ENCODE measurements around the gene FAM241B.

Gene FAM241B

GRCh38 chr10:69680610-69681009, 50.6 kb downstream of the FAM241B start:
- Histone ChIP-seq H3K27me3 (ENCODE audit: control insufficient read depth in 5 of 5, insufficient read depth in 4 of 5, low read length in 5 of 5) (peaks cover 13 to 57% (median 24%) of the 10 kb centered on the region in 5 donors), H3K27ac (ENCODE audit: low read depth, low read length) (no peak overlapping the region), H3K9ac (ENCODE audit: low read length in 5 of 5) (no peak overlapping the region), H3K4me1 (ENCODE audit: control insufficient read depth in 5 of 5, insufficient read depth in 5 of 5, low read length in 5 of 5) (peaks cover 0 to 10% (median 5%) of the 10 kb centered on the region in 5 donors), H3K4me3 (ENCODE audit: low read depth in 1 of 5, low read length in 5 of 5) (no peak overlapping the region), H3K9me3 (ENCODE audit: control insufficient read depth in 5 of 5, low read length in 5 of 5) (no peaks in the 10 kb centered on the region), H3K36me3 (ENCODE audit: control insufficient read depth in 5 of 5, insufficient read depth in 5 of 5, low read length in 5 of 5) (no peaks in the 10 kb centered on the region)

- Histone ChIP-seq H3K4me3 (ENCODE audit: low read depth in 1 of 5, low read length in 5 of 5) (no peak overlapping the region), H3K4me1 (ENCODE audit: control insufficient read depth in 5 of 5, insufficient read depth in 5 of 5, low read length in 5 of 5) (peaks cover 0 to 14% (median 5%) of the 10 kb centered on the region in 5 donors), H3K9me3 (ENCODE audit: control insufficient read depth in 5 of 5, low read length in 5 of 5) (no peaks in the 10 kb centered on the region), H3K36me3 (ENCODE audit: control insufficient read depth in 5 of 5, insufficient read depth in 5 of 5, low read length in 5 of 5) (no peaks in the 10 kb centered on the region), H3K27me3 (ENCODE audit: control insufficient read depth in 5 of 5, insufficient read depth in 4 of 5, low read length in 5 of 5) (peaks cover 13 to 52% (median 20%) of the 10 kb centered on the region in 5 donors), H3K9ac (ENCODE audit: low read length in 5 of 5) (no peak overlapping the region), H3K27ac (ENCODE audit: low read depth, low read length) (no peak overlapping the region)
These were observed 51.4 kb downstream of the FAM241B start for GRCh38 chr10:69681436-69681835.

- Histone ChIP-seq H3K27ac (ENCODE audit: low read depth, low read length) (no peak overlapping the region), H3K4me1 (ENCODE audit: control insufficient read depth in 5 of 5, insufficient read depth in 5 of 5, low read length in 5 of 5) (peaks cover 0 to 14% (median 5%) of the 10 kb centered on the region in 5 donors), H3K4me3 (ENCODE audit: low read depth in 1 of 5, low read length in 5 of 5) (no peak overlapping the region), H3K9ac (ENCODE audit: low read length in 5 of 5) (no peak overlapping the region), H3K36me3 (ENCODE audit: control insufficient read depth in 5 of 5, insufficient read depth in 5 of 5, low read length in 5 of 5) (no peaks in the 10 kb centered on the region), H3K9me3 (ENCODE audit: control insufficient read depth in 5 of 5, low read length in 5 of 5) (no peaks in the 10 kb centered on the region), H3K27me3 (ENCODE audit: control insufficient read depth in 5 of 5, insufficient read depth in 4 of 5, low read length in 5 of 5) (peaks cover 13 to 48% (median 27%) of the 10 kb centered on the region in 5 donors)
These were observed 53.0 kb downstream of the FAM241B start for GRCh38 chr10:69682955-69683474.

Measured in subcutaneous abdominal adipose tissue (tissue), 5 donors.